Motor neuron (in vitro differentiated cells): ENCODE measurements around the gene LSM14A. TPM values are rescaled to one million over a fixed set of nuclear protein-coding genes. Genes with fewer than 3 reads are reported as not detected.
"Not testable (repeated sequence)": the region's sequence is repeated elsewhere in the genome, so short reads cannot be mapped to it uniquely, and the experiment has no call there.

Experiments used
- ATAC-seq, 8 experiments: fragments of 200-7000 bp; cut with Tn5 transposase; replicated peaks in 6 of 8; 2 replicates each; pipeline ENCODE4 v1.8.0; 2021; ENCODE audit warnings: mild to moderate bottlenecking in 8 of 8, moderate library complexity in 8 of 8
- H3K27ac ChIP-seq, 2 donors: fragments of 250-450 bp; sonication (Bioruptor Pico); 2 replicates each; pipeline ENCODE4 v1.9.0; 2021; ENCODE audit warnings: antibody characterized with exemption in 2 of 2, mild to moderate bottlenecking in 2 of 2, moderate library complexity in 1 of 2
- H3K4me1 ChIP-seq, 2 donors: fragments of 250-450 bp; sonication (Bioruptor Pico); replicated peaks in 1 of 2; 2 replicates each; pipeline ENCODE4 v1.6.1; 2021; ENCODE audit warnings: antibody characterized with exemption in 2 of 2, mild to moderate bottlenecking in 2 of 2, moderate library complexity in 1 of 2
- H3K4me3 ChIP-seq, 5 donors: fragments of 250-450 bp; sonication (Bioruptor Pico); 2 replicates each; pipeline ENCODE4 v1.9.0; 2021; ENCODE audit warnings: antibody characterized with exemption in 5 of 5, mild to moderate bottlenecking in 5 of 5, moderate library complexity in 4 of 5
- WGBS, 10 experiments: fragments of 450-650 bp; shearing (Covaris generic); methylation state at CpG; one replicate each; pipeline ENCODE4 v1.0.0; 2022; 5-methylcytosine and 5-hydroxymethylcytosine counted together
- in situ Hi-C, 9 experiments: fragments of 400-800 bp; cut with MboI; loops; one replicate each; pipeline ENCODE4 v1.15.0; 2021; ENCODE audit warnings: low sequenced_read_pairs in 9 of 9, low pct_unique_long_range_greater_than_20kb in 2 of 9; ENCODE audit not compliant: unreplicated experiment in 9 of 9
- total RNA-seq, 8 experiments: library from RNA; unstranded; fragments of 300-600 nt; gene quantifications; 2 replicates each; pipeline versions ENCODE4 v1.2.3 to v1.2.4, GENCODE V29; 2022

LSM14A gene
- total RNA-seq, 8 experiments from 2014 or later, result 46.7 to 108 (median 76.7) TPM

DNA sequence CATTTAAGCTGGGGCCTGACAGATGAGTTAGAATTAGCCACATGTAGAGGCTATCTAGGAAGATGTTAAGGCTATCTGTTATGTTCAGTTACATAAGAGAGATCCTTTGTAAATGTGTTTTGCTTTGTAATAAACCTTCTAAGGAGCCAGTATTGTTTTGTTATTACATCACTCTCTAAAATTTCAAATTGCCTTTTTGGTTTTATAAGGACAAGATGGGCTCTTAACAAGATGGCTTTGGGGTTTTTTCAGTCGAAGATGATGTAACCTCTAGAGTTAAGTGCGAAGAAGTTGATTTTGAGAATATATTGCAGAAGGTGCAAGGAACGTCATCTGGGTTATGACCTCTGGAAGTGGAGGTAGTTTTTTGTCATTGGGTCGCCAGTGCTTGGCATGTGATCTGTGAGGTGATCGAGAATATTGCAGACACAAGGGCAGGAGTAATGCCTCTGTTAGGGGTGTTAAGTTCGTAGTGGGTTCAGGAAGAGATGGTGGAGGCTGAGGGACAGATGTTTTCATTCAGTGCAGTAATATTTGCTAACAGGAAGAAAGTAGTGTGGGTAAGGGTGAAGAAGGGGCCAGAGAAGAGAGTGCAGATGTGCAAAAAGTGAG, 12.7 kb downstream of the LSM14A start:
- peak in 5 of 8 experiments; percentile 16 to 65 (median 28) for ATAC-seq
- no peak overlapping the region for H3K27ac ChIP-seq
- no peak overlapping the region for H3K4me3 ChIP-seq
- in situ Hi-C loops, result no loop called here
- peaks cover 6 to 17% of the 10 kb centered on the region in 2 donors for H3K4me1 ChIP-seq
- WGBS, 10 experiments, result 0 to 100% (median 89%) methylated on average over 1 to 6 of the region's 6 CpGs; no CpG with 5 or more reads in 1 of the 10 experiments

GRCh38 chr19:34186205-34186604, 13.9 kb downstream of the LSM14A start:
- no peak for ATAC-seq
- Histone ChIP-seq H3K4me3 (no peak overlapping the region), H3K27ac (no peak overlapping the region), H3K4me1 (peaks cover 6 to 18% of the 10 kb centered on the region in 2 donors)
- in situ Hi-C loops, result no loop called here
- WGBS, 10 experiments, result 70 to 100% (median 90%) methylated on average over 1 to 2 of the region's 2 CpGs; no CpG with 5 or more reads in 1 of the 10 experiments

DNA sequence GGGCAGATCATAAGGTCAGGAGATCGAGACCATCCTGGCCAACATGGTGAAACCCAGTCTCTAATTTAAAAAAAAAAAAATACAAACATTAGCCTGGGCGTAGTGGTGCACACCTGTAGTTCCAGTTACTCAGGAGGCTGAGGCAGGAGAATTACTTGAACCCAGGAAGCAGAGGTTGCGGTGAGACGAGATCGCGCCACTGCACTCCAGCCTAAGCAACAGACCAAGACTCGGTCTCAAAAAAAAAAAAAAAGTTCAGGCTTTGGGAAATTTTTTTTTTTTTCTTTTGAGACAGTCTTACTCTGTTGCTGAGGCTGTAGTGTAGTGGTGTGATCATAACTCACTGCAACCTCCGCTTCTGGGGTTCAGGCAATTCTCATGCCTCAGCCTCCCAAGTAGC, 14.7 kb downstream of the LSM14A start:
- ATAC-seq, result no peak
- Histone ChIP-seq H3K4me3 (no peak overlapping the region), H3K27ac (no peak overlapping the region), H3K4me1 (peaks cover 6 to 18% of the 10 kb centered on the region in 2 donors)
- WGBS, 10 experiments, result 92 to 100% (median 96%) methylated on average over 1 to 7 of the region's 8 CpGs; no CpG with 5 or more reads in 2 of the 10 experiments
- in situ Hi-C loops, result no loop called here

DNA sequence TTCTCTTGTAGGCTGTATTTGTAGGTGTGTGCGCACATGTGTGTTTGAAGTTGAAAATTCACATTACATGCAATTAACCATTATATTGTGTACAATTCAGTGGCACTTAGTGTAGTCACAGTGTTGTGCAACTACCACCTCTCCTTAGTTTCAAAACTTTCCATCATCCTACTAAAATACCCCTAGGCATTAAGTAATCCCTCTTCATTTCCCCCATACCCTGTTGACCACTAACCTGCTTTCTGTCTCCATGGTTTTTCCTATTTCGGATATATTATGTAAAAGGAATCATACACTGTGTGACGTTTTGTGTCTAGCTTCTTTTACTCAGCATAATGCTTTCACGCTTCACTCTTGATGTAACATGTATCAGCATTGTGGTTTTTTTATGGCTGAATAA, 16.1 kb downstream of the LSM14A start:
- 46 to 100% (median 100%) methylated on average over 1 to 3 of the region's 4 CpGs; no CpG with 5 or more reads in 1 of the 10 experiments for WGBS, 10 experiments
- peaks cover 6 to 18% of the 10 kb centered on the region in 2 donors for H3K4me1 ChIP-seq
- no peak overlapping the region for H3K27ac ChIP-seq
- H3K4me3 ChIP-seq, result no peak overlapping the region
- ATAC-seq, result peak in 1 of 8 experiments; percentile 67
- in situ Hi-C loops, result no loop called here

GRCh38 chr19:34189199-34189916, 17.1 kb downstream of the LSM14A start:
- whole genome bisulfite sequencing, 10 experiments, result 56 to 100% (median 86%) methylated on average over 1 to 2 of the region's 2 CpGs; no CpG with 5 or more reads in 1 of the 10 experiments
- Histone ChIP-seq H3K4me1 (peaks cover 6 to 17% of the 10 kb centered on the region in 2 donors), H3K27ac (no peak overlapping the region), H3K4me3 (no peak overlapping the region)
- no peak for ATAC-seq
- in situ Hi-C loops, result no loop called here

DNA sequence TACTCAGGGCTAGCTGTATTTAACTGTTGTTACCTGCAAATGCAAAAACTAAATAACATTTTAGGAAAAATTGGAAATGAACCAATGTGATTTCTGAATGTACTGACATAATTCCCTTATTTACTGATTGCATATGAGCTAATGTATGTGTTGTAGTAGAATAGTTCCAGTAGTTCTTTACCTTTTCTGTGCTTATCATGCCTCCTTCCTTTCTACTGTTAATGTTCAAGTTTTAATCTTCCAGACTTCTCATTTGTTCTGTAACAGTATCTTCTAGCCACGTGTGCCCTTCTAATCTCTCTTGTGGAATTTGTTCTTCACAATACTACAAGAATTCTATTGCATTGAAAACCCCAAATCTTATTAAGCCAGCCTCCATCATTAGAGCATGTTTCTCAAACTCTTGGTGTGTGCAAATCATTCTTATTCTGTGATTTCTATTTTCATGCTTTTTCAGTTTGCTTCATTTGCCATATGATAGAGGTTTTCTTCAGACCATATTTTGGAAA, 17.7 kb downstream of the LSM14A start:
- Histone ChIP-seq H3K4me1 (peaks cover 2 to 11% of the 10 kb centered on the region in 2 donors), H3K4me3 (no peak overlapping the region), H3K27ac (no peak overlapping the region)
- ATAC-seq, result no peak
- 20 to 78% (median 56%) methylated on average over 1 of the region's 1 CpG; no CpG with 5 or more reads in 2 of the 10 experiments for WGBS, 10 experiments
- in situ Hi-C loops, result no loop called here

DNA sequence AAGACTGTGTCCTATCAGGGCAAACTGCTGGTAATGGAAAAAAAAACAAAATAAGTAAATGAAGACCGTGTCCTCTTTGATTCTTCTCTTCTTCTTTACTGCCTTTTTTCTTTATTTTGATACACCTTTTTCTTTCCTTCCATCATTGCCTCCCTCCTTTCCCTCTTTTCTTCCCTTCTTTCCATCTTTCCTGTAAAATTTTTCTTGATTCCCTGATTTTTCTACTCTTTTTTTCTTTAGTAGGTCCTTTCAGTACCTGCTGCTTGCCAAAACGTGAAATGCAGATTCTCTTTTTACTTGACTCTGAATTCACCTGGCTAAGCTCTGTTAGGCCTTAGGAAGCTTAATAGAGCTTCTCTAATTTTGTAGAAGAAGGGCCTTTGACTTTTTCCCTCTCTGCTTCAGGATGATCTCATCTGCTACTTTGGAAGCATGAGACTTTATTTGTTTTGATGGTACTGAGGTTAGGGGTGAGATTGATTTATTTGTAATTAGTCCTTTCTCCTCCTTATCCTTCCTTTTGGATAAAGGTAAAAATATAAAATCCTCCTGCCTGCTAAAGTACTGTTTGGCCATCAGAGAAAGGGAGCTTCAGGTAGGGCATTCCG, 19.2 kb downstream of the LSM14A start:
- 51 to 87% (median 70%) methylated on average over 2 to 3 of the region's 3 CpGs for WGBS, 10 experiments
- no peak for ATAC-seq
- Histone ChIP-seq H3K4me3 (no peak overlapping the region), H3K27ac (no peak overlapping the region), H3K4me1 (peaks cover 0 to 10% of the 10 kb centered on the region in 2 donors)
- in situ Hi-C loops, result no loop called here

DNA sequence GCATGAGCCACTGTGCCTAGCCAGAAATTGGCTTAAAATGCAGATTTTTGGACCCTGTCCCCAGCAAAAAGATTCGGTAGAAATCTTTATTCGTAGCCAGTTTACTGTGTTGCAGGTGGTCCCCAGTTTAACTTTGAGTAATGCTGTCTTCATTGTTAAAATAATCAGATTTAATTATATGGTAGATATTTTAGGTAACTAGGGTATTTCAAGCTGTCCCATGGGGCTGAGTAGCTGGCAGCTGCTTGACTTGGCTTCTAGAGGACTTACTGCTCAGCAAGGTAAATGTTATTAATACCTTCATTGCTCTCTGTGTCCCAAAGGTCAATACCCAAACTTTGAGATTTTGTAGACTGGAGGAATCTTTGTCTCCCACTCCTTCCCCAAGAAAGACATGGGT, 21.1 kb downstream of the LSM14A start:
- no peak overlapping the region for H3K27ac ChIP-seq
- H3K4me3 ChIP-seq, result no peak overlapping the region
- 94 to 100% (median 100%) methylated on average over 1 to 2 of the region's 2 CpGs; no CpG with 5 or more reads in 4 of the 10 experiments for WGBS, 10 experiments

DNA sequence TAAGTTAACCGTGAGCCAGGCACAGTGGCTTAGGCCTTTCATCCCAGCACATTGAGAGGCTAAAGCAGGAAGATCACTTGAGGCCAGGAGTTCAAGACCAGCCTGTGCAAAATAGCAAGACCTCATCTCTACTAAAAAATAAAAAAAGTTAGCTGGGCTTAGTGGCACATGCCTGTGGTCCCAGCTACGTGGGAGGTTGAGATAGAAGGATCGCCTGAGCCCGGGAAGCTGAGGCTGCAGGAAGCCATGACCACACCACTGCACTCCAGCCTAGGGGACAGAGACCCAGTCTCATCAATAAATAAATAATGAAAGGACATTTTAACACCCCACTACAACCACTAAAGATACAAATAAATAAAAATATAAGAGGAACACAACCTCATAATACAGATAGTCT, 21.6 kb downstream of the LSM14A start:
- Histone ChIP-seq H3K27ac (no peak overlapping the region), H3K4me3 (no peak overlapping the region), H3K4me1 (peaks cover 0 to 8% of the 10 kb centered on the region in 2 donors)
- in situ Hi-C loops, result no loop called here
- WGBS, 10 experiments, result 35 to 100% (median 97%) methylated on average over 1 to 4 of the region's 4 CpGs; no CpG with 5 or more reads in 3 of the 10 experiments
- ATAC-seq, result no peak

More for the DNA sequence above, 21.1 kb downstream of the LSM14A start:
- in situ Hi-C loops, result no loop called here
- peaks cover 0 to 10% of the 10 kb centered on the region in 2 donors for H3K4me1 ChIP-seq
- no peak for ATAC-seq

DNA sequence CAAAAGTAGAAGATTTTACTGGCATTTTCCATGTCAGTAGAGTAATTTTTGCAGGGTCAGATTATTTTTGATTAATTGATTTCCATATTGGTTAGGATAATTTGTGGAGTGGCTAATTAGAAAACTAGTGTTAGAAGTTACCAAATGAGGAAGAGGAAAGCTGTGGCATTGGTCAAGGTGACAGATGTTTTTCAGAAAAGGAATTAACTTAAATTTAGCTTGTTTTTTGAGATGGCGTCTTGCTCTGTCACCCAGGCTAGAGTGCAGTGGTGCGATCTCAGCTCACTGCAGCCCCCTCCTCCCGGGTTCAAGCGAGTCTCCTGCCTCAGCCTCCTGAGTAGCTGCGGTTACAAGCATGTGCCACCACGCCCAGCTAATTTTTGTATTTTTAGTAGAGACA, 28.8 kb downstream of the LSM14A start:
- no peak overlapping the region for H3K4me3 ChIP-seq
- in situ Hi-C loops, result no loop called here
- no peak for ATAC-seq
- H3K4me1 ChIP-seq, result no peaks in the 10 kb centered on the region
- no peak overlapping the region for H3K27ac ChIP-seq
- 88 to 100% (median 100%) methylated on average over 1 to 6 of the region's 6 CpGs; no CpG with 5 or more reads in 3 of the 10 experiments for WGBS, 10 experiments

GRCh38 chr19:34205324-34205723, 33.0 kb downstream of the LSM14A start:
- H3K4me1 ChIP-seq, H3K4me3 ChIP-seq, H3K27ac ChIP-seq, ATAC-seq, in situ Hi-C loops: not testable (repeated sequence)
- 60 to 100% (median 96%) methylated on average over 1 to 7 of the region's 7 CpGs for WGBS, 10 experiments

GRCh38 chr19:34208291-34208884, 36.1 kb downstream of the LSM14A start:
- ATAC-seq, result no peak
- H3K27ac ChIP-seq, result no peak overlapping the region
- no peak overlapping the region for H3K4me3 ChIP-seq
- in situ Hi-C loops, result no loop called here
- 67 to 100% (median 100%) methylated on average over 1 of the region's 1 CpG; no CpG with 5 or more reads in 5 of the 10 experiments for WGBS, 10 experiments
- no peaks in the 10 kb centered on the region for H3K4me1 ChIP-seq

DNA sequence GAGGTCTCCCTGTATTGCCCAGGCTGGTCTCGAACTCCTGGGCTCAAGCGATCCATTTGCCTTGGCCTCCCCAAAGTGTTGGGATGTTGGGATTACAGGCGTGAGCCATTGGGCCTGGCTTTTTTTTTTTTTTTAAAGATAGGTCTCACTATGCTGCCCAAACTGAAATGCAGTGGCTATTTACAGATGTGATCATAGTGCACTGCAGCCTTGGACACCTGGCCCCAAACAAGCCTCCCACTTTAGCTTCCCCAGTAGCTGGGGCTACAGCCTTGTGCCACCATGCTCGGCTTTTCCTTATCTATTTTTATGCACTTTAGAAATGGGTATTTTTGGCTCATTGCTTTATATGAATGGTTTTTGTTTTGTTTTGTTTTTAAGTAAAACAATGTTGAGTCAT, 37.4 kb downstream of the LSM14A start:
- H3K27ac ChIP-seq, result no peak overlapping the region
- in situ Hi-C loops, result no loop called here
- ATAC-seq, result no peak
- H3K4me3 ChIP-seq, result no peak overlapping the region
- 77 to 100% (median 94%) methylated on average over 1 to 4 of the region's 4 CpGs; no CpG with 5 or more reads in 1 of the 10 experiments for WGBS, 10 experiments
- no peaks in the 10 kb centered on the region for H3K4me1 ChIP-seq
